ENCODE data around the gene HSD17B3.
A peak's percentile ranks its signal among the peaks of the same experiment; 100 is the strongest.
"Not testable (repeated sequence)": the region's sequence is repeated elsewhere in the genome, so short reads cannot be mapped to it uniquely, and the experiment has no call there.

HSD17B3 gene

DNA sequence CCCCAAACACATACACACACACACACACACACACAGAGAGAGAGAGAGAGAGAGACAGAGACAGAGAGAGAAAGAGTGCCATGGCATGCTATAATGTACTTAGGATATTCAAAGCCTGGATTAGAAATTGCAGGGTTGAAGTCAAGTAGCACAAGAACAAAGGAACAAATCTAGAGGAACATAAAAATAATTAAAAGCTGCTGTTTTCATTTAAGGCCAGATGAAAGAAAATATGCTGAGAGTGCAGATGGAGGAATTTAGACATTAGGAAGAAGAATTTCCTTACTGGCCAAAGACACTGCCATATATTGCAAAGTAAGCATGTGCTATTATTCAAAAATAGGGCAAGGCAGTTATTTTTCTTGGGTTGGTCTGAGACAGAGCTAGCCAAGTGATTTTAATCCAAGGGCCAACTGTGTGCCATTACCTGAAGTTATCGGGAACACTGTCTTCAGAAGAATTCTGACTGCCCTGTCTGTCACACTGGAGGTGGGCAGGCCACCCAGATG, 31.7 kb downstream of the HSD17B3 start:
- ATAC-seq, result no peak
- H3K27ac Mint-ChIP-seq, result no peak overlapping the region
- peaks cover 35% of the 10 kb centered on the region for H3K27me3 Mint-ChIP-seq

GRCh38 chr9:96258967-96259366, 43.0 kb downstream of the HSD17B3 start:
- Mint-ChIP-seq H3K36me3 (no peaks in the 10 kb centered on the region), H3K27me3 (peaks cover 26% of the 10 kb centered on the region), H3K4me3 (no peak overlapping the region), H3K9me3 (no peaks in the 10 kb centered on the region), H3K4me1 (no peaks in the 10 kb centered on the region), H3K27ac (no peak overlapping the region)
- no peak for ATAC-seq

More for the DNA sequence above, 31.7 kb downstream of the HSD17B3 start:
- Mint-ChIP-seq H3K4me1 (no peaks in the 10 kb centered on the region), H3K4me3 (no peak overlapping the region), H3K36me3 (peaks cover 7% of the 10 kb centered on the region), H3K9me3 (peaks cover 16% of the 10 kb centered on the region)

- Mint-ChIP-seq H3K36me3 (no peaks in the 10 kb centered on the region), H3K9me3 (no peaks in the 10 kb centered on the region), H3K27me3 (peaks cover 16% of the 10 kb centered on the region), H3K4me1 (no peaks in the 10 kb centered on the region), H3K27ac (no peak overlapping the region), H3K4me3 (no peak overlapping the region)
- no peak for ATAC-seq
These were observed 45.2 kb downstream of the HSD17B3 start for GRCh38 chr9:96256800-96257199.

GRCh38 chr9:96255698-96256097, 46.3 kb downstream of the HSD17B3 start:
- ATAC-seq, result no peak
- peaks cover 15% of the 10 kb centered on the region for H3K27me3 Mint-ChIP-seq
- H3K9me3 Mint-ChIP-seq, result no peaks in the 10 kb centered on the region
- no peaks in the 10 kb centered on the region for H3K36me3 Mint-ChIP-seq
- no peak overlapping the region for H3K27ac Mint-ChIP-seq
- H3K4me3 Mint-ChIP-seq, result no peak overlapping the region
- H3K4me1 Mint-ChIP-seq, result no peaks in the 10 kb centered on the region

- Mint-ChIP-seq H3K36me3 (no peaks in the 10 kb centered on the region), H3K27me3 (peaks cover 21% of the 10 kb centered on the region), H3K9me3 (no peaks in the 10 kb centered on the region), H3K27ac (no peak overlapping the region), H3K4me3 (no peak overlapping the region), H3K4me1 (no peaks in the 10 kb centered on the region)
- peak; percentile 17 for ATAC-seq
These were observed 48.8 kb downstream of the HSD17B3 start for GRCh38 chr9:96253059-96253696.

- no peak for ATAC-seq
- Mint-ChIP-seq H3K9me3 (no peaks in the 10 kb centered on the region), H3K4me1 (no peaks in the 10 kb centered on the region), H3K27ac (no peak overlapping the region), H3K36me3 (no peaks in the 10 kb centered on the region), H3K4me3 (no peak overlapping the region), H3K27me3 (peaks cover 21% of the 10 kb centered on the region)
These were observed 50.5 kb downstream of the HSD17B3 start for GRCh38 chr9:96251451-96251850.

GRCh38 chr9:96249746-96250145, 52.2 kb downstream of the HSD17B3 start:
- H3K4me1 Mint-ChIP-seq, result no peaks in the 10 kb centered on the region
- peaks cover 13% of the 10 kb centered on the region for H3K27me3 Mint-ChIP-seq
- no peaks in the 10 kb centered on the region for H3K36me3 Mint-ChIP-seq
- no peaks in the 10 kb centered on the region for H3K9me3 Mint-ChIP-seq
- no peak overlapping the region for H3K27ac Mint-ChIP-seq
- H3K4me3 Mint-ChIP-seq, result no peak overlapping the region
- ATAC-seq, result no peak

DNA sequence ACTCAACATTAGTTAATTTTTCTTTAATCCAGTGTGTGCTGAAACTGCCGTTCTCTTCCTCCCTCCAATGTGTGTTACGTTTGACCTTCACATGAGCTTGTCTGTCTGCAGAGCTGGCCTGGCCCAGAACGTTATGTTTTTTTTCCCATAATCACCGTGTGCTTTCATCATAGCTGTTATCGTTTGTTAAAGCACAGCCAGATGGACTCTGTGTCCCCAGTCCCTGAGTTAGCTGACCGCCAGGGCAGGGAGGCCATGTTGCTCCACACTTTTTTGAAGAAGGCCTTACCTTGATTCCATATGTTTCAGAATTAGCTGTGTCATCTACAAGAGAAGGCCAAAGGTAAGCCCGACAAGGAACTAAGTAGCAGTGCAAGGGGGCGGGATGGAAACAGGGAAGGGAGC, 55.7 kb downstream of the HSD17B3 start:
- no peak overlapping the region for H3K27ac Mint-ChIP-seq
- peaks cover 44% of the 10 kb centered on the region for H3K27me3 Mint-ChIP-seq
- H3K4me1 Mint-ChIP-seq, result no peaks in the 10 kb centered on the region
- ATAC-seq, result no peak
- H3K4me3 Mint-ChIP-seq, result no peak overlapping the region
- H3K9me3 Mint-ChIP-seq, result no peaks in the 10 kb centered on the region
- H3K36me3 Mint-ChIP-seq, result no peaks in the 10 kb centered on the region

DNA sequence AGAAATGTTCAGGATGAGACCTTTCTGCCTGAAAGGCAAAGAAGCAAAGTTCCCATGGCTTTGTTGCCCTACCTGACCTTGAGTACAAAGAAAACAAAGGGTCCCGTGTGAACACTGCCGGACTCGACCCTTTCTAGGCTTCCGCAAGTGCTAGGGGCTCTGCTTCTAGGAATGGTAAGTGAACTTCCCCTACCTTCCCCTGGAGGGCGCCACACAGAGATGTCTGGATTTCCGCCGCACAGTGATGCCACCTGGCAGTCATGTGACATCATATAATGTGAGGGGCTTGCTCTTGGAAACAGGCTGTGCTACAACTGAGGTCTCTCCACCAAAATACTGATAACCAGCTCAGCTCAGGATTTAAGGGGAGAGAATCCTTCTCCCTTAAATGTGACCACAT, 56.6 kb downstream of the HSD17B3 start:
- Mint-ChIP-seq H3K4me3 (no peak overlapping the region), H3K36me3 (no peaks in the 10 kb centered on the region), H3K9me3 (no peaks in the 10 kb centered on the region), H3K27me3 (peaks cover 42% of the 10 kb centered on the region), H3K4me1 (no peaks in the 10 kb centered on the region), H3K27ac (no peak overlapping the region)
- ATAC-seq, result no peak

DNA sequence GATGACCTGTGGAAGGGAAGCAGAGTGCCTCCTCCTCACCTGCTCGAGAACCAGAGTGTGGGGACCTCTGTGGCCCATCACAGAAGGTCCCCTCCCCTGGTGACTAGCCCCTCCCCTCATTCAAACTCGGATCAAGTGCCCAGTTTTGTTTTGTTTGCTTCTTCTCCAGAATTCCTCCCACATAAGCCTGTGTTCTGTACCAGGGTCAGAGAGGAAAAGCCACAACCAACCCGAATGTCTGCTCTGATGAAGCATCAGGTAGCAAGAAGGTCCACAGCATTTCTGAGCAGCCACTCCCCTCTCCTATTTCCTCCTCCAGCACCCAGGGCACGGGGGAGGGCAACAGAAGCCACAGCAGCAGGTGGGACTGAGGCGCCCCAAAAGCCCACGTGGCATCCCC, 58.2 kb downstream of the HSD17B3 start:
- no peaks in the 10 kb centered on the region for H3K4me1 Mint-ChIP-seq
- H3K9me3 Mint-ChIP-seq, result no peaks in the 10 kb centered on the region
- no peak overlapping the region for H3K4me3 Mint-ChIP-seq
- H3K36me3 Mint-ChIP-seq, result no peaks in the 10 kb centered on the region
- no peak for ATAC-seq
- no peak overlapping the region for H3K27ac Mint-ChIP-seq
- peaks cover 55% of the 10 kb centered on the region for H3K27me3 Mint-ChIP-seq

GRCh38 chr9:96242811-96243210, 59.2 kb downstream of the HSD17B3 start:
- Mint-ChIP-seq H3K4me3 (no peak overlapping the region), H3K27me3 (peaks cover 63% of the 10 kb centered on the region), H3K4me1 (no peaks in the 10 kb centered on the region)

GRCh38 chr9:96241391-96241809, 60.6 kb downstream of the HSD17B3 start:
- H3K27me3 Mint-ChIP-seq, result peaks cover 63% of the 10 kb centered on the region
- H3K4me1 Mint-ChIP-seq, result no peaks in the 10 kb centered on the region
- ATAC-seq, result no peak
- no peak overlapping the region for H3K4me3 Mint-ChIP-seq
- no peak overlapping the region for H3K27ac Mint-ChIP-seq
- H3K36me3 Mint-ChIP-seq, result no peaks in the 10 kb centered on the region
- H3K9me3 Mint-ChIP-seq, result no peaks in the 10 kb centered on the region

More at GRCh38 chr9:96242811-96243210, 59.2 kb downstream of the HSD17B3 start:
- no peak overlapping the region for H3K27ac Mint-ChIP-seq
- no peaks in the 10 kb centered on the region for H3K9me3 Mint-ChIP-seq
- ATAC-seq, result no peak
- H3K36me3 Mint-ChIP-seq, result no peaks in the 10 kb centered on the region

DNA sequence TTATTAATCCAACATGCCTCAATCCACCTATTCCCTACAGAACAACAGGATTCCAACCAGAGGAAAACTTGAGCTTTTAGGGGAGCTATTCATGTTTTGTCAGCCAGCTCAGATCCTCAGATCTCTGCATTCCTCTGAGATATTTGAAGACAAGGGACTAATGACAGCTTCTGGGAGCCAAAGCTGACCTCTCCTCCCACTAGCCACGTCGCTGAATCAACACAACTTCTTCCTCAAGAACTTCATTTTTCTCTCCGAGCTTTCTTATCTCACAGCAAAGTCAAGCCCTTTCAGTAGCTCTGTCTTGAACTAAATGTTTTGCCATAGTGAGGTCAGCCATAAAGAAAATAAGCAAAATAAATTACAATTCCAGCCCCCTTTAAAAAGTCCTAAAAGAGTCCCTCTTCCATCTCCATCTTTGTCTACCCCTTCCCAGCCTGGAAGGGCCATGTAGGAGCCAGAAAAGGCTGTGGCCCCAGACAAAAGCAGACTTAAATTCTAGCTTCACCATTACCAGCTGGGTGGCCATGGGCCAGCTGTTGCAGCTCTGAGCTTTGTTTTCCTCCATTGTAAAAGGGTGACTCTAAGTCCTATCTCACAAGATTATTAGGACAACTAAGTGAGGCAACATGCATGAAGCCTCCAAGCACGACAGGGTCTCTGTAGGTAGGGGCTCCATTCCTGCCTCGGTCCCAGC, 65.0 kb downstream of the HSD17B3 start:
- H3K27ac Mint-ChIP-seq, result no peak overlapping the region
- H3K36me3 Mint-ChIP-seq, result no peaks in the 10 kb centered on the region
- ATAC-seq, result no peak
- peaks cover 38% of the 10 kb centered on the region for H3K27me3 Mint-ChIP-seq
- no peak overlapping the region for H3K4me3 Mint-ChIP-seq
- peaks cover 6% of the 10 kb centered on the region for H3K4me1 Mint-ChIP-seq
- H3K9me3 Mint-ChIP-seq, result no peaks in the 10 kb centered on the region

DNA sequence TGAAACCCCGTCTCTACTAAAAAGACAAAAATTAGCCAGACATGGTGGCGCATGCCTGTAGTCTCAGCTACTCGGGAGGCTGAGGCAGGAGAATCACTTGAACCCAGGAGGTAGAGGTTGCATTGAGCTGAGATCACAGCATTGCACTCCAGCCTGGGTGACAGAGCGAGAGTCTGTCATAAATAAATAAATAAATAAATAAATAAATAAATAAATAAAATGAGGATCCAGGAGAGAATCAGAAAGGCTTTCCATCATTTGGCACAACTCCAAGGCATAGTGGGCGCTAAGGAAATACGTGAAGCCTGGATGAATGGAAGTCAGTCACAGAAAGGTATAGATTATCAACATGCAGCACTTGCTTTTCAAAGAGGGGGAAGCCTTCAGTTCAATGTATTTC, 65.6 kb downstream of the HSD17B3 start:
- ATAC-seq, result not testable (repeated sequence)

GRCh38 chr9:96232539-96233241, 69.3 kb downstream of the HSD17B3 start:
- no peak overlapping the region for H3K4me3 Mint-ChIP-seq
- peaks cover 10% of the 10 kb centered on the region for H3K27me3 Mint-ChIP-seq
- peaks cover 6% of the 10 kb centered on the region for H3K4me1 Mint-ChIP-seq
- no peak for ATAC-seq
- H3K9me3 Mint-ChIP-seq, result peaks cover 4% of the 10 kb centered on the region
- no peaks in the 10 kb centered on the region for H3K36me3 Mint-ChIP-seq
- no peak overlapping the region for H3K27ac Mint-ChIP-seq

More for the DNA sequence above, 65.6 kb downstream of the HSD17B3 start:
- H3K4me3 Mint-ChIP-seq, H3K4me1 Mint-ChIP-seq, H3K27ac Mint-ChIP-seq, H3K9me3 Mint-ChIP-seq, H3K36me3 Mint-ChIP-seq: not testable (repeated sequence)
- H3K27me3 Mint-ChIP-seq, result peaks cover 32% of the 10 kb centered on the region

All from stimulated activated memory B cell treated with anti-CD40 and anti-IgM and Interleukin-4, amounts not matched to agents 10 μg/mL and 1 μg/mL and 100 μg/mL, for 72 hours (primary cell).